Mononuclear cell (primary cell): ENCODE data around the gene BIRC7. TPM values are rescaled to one million over a fixed set of nuclear protein-coding genes. Genes with fewer than 3 reads are reported as not detected.

Experiments used
- H3K27me3 ChIP-seq: 2 replicates; pipeline ENCODE4 v1.6.0; 2011; ENCODE audit warnings: low read length, control low read depth; ENCODE audit not compliant: insufficient read depth
- H3K4me1 ChIP-seq: 2 replicates; pipeline ENCODE4 v1.5.1; 2011; ENCODE audit warnings: mild to moderate bottlenecking, low read length, control low read depth; ENCODE audit not compliant: insufficient read depth
- H3K4me3 ChIP-seq: 2 replicates; pipeline ENCODE4 v1.5.1; 2011; ENCODE audit warnings: mild to moderate bottlenecking, low read length, moderate library complexity
- H3K9me3 ChIP-seq: 2 replicates; pipeline ENCODE4 v1.5.1; 2011; ENCODE audit warnings: low read depth, mild to moderate bottlenecking, control low read depth, low read length
- total RNA-seq: library from RNA; depleted of rRNA; stranded (reverse); fragments of >200 nt; gene quantifications from one replicate; pipeline ENCODE4 v1.2.3, GENCODE V29; 2012

The BIRC7 gene, protein sequence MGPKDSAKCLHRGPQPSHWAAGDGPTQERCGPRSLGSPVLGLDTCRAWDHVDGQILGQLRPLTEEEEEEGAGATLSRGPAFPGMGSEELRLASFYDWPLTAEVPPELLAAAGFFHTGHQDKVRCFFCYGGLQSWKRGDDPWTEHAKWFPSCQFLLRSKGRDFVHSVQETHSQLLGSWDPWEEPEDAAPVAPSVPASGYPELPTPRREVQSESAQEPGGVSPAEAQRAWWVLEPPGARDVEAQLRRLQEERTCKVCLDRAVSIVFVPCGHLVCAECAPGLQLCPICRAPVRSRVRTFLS
- 0.21 TPM for total RNA-seq

DNA sequence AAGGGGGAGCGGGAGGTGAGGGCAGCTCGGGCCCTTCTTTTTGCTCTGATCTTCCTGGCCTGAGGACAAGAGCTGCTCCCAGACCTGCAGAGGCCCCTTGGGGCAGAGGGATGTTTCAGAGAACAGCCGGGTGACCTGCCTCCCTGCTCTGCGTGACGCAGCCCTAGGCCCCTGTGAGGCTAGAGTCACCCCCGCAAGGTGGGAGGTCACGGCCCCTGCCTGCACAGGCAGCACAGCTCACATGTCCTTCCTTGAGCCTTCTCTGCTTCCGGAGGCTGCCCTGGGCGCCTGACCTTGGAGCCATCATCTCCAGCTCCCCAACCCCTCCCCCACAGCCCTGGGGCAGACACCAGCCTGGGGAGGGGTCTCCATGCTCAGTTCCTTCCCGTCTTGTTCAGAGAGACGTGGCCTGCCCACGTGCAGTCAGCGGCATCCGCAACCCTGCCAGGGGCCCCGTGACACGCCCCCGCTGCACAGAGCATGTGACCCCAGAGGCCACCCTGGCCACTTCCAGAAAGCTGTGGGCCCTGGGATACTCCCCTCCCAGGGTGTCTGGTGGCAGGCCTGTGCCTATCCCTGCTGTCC is at the start of gene BIRC7:
Gene BIRC7 (plus strand): TSS at position 507 of the 585 bp plus-strand sequence. CDS start 192 bp downstream, outside the sequence.
- peaks cover 5% of the 10 kb centered on the region for H3K27me3 ChIP-seq
- H3K4me1 ChIP-seq: no peaks in the 10 kb centered on the region
- H3K4me3 ChIP-seq: no peak within 1 kb of the TSS
- no peaks in the 10 kb centered on the region for H3K9me3 ChIP-seq

DNA sequence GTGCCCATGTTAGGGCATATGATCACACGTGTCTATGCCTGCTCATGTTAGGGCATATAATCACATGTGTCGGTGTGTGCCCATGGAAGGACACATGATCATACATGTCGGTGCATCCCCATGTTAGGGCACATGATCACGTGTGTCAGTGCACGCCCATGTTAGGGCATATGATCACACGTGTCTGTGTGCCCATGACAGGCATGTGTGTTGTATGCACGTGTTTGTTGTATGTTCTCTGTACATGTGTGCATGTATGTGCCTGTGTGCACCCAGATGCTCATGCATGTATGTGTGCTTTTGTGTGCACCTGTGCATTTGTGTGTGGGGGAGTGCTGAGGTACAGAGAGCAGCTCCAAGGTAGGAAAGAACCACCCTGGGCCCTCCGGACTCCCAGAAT is 49.6 kb upstream of the BIRC7 start:
- Histone ChIP-seq H3K4me1 (no peaks in the 10 kb centered on the region), H3K27me3 (no peaks in the 10 kb centered on the region), H3K4me3 (no peak overlapping the region), H3K9me3 (no peaks in the 10 kb centered on the region)

DNA sequence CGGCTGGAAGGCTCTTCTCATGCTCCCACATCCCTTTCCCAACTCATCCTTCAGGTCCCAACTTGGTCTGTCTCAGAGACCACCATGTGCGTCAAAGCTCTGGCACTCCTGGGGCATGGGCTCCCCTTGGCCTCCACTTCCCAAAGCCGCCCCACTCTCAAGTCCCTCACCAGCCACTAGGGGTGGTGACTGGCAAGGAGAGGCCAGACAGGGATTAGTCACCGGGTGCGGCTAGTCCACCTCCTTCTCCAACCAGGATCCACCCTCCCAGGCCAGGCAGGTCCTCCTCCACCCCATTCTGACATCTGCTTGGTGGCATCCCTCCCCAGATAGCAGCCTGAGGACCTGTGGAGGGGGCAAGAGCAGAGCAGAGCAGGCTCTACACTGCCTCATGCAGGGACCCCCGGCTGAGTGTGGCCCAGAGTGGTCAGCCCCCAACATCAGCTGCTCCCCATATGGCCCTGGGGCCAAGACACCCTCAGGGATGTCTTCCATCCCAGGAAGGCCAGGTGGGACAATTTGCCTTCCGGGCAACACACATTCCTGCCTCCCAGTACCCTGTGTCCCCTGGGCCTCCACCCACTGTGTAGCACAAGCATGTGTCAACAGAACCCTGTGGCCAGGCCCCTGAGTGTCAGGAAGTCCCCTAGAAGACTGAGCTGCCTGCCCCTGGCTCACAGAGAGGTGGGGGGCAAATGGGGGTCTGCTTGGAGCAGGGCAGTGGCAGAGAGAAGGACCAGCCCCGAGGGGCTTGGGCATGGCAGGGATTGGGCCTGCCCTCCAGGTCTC is 49.0 kb upstream of the BIRC7 start:
- no peaks in the 10 kb centered on the region for H3K9me3 ChIP-seq
- no peaks in the 10 kb centered on the region for H3K27me3 ChIP-seq
- H3K4me1 ChIP-seq: no peaks in the 10 kb centered on the region
- H3K4me3 ChIP-seq: no peak overlapping the region

DNA sequence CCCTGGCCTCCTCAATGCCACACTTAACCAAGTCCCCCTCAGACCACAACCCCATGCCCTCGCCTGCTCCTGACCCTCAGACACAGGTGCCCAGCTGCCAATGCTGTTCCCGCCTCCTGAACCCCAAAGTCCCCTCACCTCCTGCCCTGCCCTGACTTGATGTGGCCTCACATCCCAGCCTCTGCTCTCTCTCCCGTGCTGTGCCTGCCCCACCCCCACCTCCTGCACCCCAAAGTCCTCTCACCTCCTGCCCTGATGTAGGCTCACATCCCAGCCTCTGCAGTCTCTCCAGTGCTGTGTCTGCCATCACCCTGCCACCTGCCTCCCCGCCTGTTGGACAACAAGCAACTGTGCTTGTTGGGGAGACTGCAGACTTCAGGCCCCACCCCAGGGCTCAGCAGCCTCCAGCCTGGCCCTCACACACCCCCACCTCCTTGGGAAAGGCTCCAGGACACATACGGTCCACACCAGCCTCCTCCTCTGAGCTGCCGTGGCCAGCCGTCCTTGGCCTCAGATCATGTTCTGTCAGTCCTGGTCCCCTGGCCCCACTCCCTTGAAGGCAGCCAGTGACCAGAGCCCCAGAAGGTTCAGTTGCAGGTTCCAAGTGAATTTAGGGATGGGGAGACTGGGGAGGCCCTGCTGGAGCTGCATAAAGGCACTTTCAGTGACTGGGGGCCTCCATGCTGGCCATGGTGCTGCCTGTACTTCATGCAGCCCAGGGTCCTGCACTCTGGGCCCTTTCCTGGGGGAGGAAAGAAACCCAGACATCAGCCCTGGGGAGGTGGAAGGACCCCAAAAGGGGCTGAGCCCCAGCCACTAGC is 48.2 kb upstream of the BIRC7 start:
- Histone ChIP-seq H3K4me3 (no peak overlapping the region), H3K4me1 (no peaks in the 10 kb centered on the region), H3K27me3 (no peaks in the 10 kb centered on the region), H3K9me3 (no peaks in the 10 kb centered on the region)

DNA sequence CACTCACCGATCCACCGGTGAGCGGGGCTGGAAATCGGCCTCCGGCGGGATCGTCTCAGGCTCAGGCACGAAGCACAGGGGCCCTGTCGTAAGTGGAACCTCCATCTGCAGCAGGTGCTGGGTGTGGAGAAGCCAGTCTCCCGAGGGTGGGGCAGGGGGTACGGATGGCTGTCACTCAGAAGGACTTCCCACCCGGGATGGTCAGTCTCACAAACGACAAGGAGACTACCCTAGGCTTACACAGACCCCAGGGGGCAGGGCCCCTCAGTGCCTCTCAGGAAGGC is 47.6 kb upstream of the BIRC7 start:
- no peak overlapping the region for H3K4me3 ChIP-seq
- no peaks in the 10 kb centered on the region for H3K4me1 ChIP-seq
- H3K27me3 ChIP-seq: no peaks in the 10 kb centered on the region
- no peaks in the 10 kb centered on the region for H3K9me3 ChIP-seq

DNA sequence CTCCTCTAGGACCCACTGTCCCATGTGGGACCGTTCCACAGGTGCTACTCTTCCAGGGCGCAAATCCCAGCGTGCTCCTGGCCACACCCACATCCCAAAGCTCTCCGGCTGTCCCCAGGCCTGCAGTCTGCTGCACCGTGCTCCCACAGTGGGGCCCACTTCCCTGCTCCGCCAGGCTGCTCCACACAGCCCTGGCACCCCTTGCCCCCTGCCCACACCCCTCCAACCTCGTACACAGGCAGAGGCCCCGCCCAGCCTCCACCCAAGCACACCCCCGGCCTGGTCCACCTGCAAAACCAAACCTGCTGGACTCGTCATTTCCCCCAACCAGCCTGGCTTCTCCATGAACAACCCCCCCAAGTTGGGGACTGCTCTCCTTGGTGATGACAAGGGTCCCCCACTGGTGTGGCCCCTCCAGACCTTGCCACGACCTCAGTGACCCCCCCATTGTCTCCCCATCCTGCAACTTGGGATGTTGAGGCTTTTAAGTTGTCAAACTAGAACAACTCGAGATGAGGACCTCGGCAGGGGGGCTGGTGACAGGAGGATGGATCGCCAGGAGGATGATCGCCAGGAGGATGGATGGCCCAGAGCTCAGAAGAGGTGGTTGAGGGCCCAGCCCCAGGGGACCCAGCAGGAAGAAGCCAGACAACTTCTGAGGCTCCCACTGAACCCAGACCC is 46.9 kb upstream of the BIRC7 start:
- no peaks in the 10 kb centered on the region for H3K27me3 ChIP-seq

DNA sequence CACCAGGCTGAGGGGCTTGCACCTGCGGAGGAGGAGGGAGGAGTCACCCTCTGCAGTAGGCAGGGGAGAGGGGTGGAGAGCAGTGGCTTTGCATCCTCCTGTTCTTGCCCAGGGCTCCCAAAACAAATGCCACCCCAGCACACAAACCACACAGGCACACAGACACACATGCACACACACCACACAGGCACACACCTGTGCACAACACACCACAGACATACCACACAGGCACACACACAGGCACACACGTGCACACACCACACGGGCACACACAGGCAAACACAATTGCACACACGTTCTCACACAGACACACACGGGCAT is 46.4 kb upstream of the BIRC7 start:
- no peaks in the 10 kb centered on the region for H3K4me1 ChIP-seq
- H3K9me3 ChIP-seq: no peaks in the 10 kb centered on the region
- no peaks in the 10 kb centered on the region for H3K27me3 ChIP-seq

More for the DNA sequence above, 46.9 kb upstream of the BIRC7 start:
- Histone ChIP-seq H3K9me3 (no peaks in the 10 kb centered on the region), H3K4me1 (no peaks in the 10 kb centered on the region), H3K4me3 (no peak overlapping the region)

DNA sequence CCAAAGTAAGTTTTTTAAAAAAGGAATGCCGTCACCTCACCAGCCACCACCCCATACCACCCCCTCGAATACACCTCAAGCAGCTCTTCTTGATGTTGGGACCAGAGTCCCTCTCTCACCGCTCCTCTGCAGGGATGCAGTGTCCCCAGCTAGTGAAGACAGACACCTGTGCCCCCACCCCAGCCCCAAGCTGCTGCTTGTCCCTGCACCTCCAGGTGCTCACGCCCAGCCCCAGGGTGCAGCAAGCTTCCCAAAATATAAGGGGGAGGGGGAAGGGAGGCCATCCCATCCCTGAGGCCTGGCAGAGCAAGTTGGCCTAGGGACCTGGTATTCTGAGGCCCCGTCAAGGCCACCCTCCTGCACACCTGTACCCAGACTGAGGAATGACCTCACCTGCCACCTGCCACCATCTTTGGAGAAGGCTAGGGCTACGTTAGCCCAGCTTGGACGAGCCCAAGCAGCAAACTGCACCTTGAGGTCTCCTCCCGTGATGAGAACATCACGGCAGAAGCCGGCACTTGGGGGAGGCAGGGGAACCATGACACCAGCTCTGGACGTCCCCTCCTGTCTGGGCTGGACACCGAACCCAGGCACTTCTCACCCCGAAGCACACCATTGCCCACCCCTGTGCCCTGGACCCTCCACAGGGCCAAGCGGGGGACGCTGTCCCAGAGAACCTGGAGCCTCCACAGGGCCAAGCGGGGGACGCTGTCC is 45.7 kb upstream of the BIRC7 start:
- no peaks in the 10 kb centered on the region for H3K4me1 ChIP-seq
- H3K4me3 ChIP-seq: no peak overlapping the region
- no peaks in the 10 kb centered on the region for H3K27me3 ChIP-seq
- no peaks in the 10 kb centered on the region for H3K9me3 ChIP-seq

More for the DNA sequence above, 46.4 kb upstream of the BIRC7 start:
- H3K4me3 ChIP-seq: no peak overlapping the region

DNA sequence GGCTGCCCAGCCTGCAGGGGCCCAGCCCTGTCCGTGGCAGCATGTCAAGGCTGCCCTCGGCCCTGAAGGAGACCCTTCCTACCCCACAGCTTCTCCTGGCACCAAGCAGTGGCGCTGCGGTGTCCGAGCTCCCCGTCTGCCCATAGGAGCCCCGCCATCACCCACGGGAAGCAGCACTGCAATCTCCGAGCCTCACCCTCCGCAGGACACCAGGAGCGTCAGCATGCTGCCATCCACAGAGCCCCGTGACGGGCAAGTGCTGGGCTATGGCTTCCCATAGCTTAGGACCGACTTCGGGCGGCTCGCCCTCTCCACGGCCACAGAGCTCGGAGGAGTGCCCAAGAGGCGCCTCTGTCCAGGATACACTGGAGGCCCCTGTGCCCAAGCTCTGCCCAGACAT is 44.9 kb upstream of the BIRC7 start:
- no peak overlapping the region for H3K4me3 ChIP-seq
- no peaks in the 10 kb centered on the region for H3K4me1 ChIP-seq
- no peaks in the 10 kb centered on the region for H3K9me3 ChIP-seq
- H3K27me3 ChIP-seq: no peaks in the 10 kb centered on the region

DNA sequence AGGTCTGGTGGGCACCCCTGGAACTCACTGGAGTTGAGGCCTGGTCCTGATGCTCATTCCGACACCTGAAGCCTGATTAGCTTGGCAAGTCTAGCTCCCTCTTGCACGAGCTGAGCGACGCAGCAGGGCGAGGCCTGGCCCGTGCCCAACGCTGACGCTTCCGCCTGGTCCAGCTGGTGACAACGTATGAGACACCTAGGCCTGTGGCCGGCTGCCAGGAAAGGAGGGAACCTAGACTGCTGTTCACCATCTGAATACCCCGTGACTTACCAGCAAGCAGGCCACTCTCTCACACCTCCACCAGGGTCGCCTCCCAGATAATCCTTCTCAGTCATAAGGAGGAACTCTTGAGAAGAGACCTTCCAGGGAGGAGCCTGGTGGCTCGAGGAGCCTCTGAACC is 44.3 kb upstream of the BIRC7 start:
- Histone ChIP-seq H3K27me3 (no peaks in the 10 kb centered on the region), H3K9me3 (no peaks in the 10 kb centered on the region), H3K4me3 (no peak overlapping the region), H3K4me1 (no peaks in the 10 kb centered on the region)

DNA sequence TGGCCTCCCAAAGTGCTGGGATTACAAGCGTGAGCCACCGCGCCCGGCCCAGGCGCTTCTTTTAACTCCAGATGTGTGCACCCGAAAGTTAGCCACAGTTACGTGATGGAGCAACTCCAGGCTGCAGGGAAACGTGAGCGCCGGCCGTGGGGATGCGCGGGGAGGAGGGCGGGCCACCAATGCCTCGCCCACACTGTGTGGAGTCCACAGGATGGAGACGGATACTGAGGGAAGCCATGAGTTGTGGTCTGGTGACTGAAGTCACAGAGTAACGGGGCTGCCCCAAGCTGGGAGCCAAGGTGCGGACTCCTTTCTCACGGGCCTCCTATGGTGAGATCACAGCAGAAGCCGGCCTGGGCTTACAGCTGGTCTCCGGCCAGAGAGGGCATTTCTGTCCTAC is 43.0 kb upstream of the BIRC7 start:
- Histone ChIP-seq H3K9me3 (no peaks in the 10 kb centered on the region), H3K27me3 (no peaks in the 10 kb centered on the region), H3K4me1 (no peaks in the 10 kb centered on the region), H3K4me3 (no peak overlapping the region)

DNA sequence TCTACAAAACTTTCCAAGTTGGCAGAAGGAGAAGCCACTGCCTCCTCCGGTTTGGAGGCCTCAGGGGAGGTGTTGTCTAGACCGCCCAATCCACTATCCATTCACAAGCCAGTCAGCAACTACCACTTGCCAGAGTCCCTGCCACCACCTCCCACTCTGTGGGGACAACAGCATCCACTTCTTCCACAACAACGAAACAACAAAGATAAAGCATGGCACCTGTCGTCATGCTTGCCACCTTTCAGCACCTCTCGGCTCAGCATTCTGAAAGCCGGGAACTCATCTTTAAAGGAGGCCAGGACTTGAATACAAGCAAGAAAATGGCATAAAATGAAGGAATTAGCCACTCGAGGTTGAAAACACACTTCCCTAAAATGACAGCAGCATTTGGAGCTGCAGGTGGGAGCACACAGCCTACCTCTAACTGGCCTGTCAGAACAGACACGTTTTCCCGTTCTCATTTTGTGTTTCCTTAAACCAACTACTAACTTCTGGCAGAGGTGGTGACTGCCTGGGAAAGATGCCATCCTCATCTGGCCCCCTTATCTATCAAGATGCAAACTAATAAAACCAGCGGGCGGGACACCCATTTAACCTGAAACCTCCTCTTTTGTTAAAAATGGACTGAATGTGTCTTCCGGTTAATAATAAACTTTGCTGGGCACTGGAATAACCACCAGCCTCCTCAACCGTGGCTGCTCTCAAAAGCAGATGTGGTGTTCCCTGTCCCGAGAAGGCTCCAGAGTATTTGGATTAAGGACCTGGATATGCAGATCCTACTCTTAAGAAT is 41.5 kb upstream of the BIRC7 start:
- Histone ChIP-seq H3K9me3 (no peaks in the 10 kb centered on the region), H3K4me3 (no peak overlapping the region), H3K27me3 (no peaks in the 10 kb centered on the region), H3K4me1 (no peaks in the 10 kb centered on the region)

DNA sequence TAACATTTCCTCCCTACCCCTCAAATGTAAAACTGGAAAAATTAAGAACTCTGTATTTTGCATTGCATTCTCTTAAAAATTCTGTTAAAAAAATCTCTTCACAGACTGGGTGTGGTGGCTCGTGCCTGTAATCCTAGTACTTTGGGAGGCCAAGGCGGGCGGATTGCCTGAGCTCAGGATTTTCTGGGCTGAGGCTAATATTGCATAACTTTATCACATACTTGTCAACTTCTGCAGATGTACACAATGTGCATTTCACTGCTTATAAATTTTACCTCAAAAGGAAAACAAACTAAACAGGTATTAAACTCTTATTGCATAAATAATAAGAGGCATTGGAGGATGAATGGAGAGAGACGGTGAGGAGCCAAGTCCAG is 40.9 kb upstream of the BIRC7 start:
- no peaks in the 10 kb centered on the region for H3K27me3 ChIP-seq
- H3K4me1 ChIP-seq: no peaks in the 10 kb centered on the region
- no peaks in the 10 kb centered on the region for H3K9me3 ChIP-seq
- H3K4me3 ChIP-seq: no peak overlapping the region
